ENCODE measurements around the gene MAGEA11.
"Not testable (repeated sequence)": the region's sequence is repeated elsewhere in the genome, so short reads cannot be mapped to it uniquely, and the experiment has no call there.

MAGEA11 gene

GRCh38 chrX:149718757-149719156 is 6.9 kb downstream of the MAGEA11 start:
- FAIRE-seq = no peak

- FAIRE-seq = no peak
Observed at GRCh38 chrX:149720021-149720689, 8.3 kb downstream of the MAGEA11 start.

- not testable (repeated sequence) for FAIRE-seq
Observed at GRCh38 chrX:149721241-149721640, 9.4 kb downstream of the MAGEA11 start.

DNA sequence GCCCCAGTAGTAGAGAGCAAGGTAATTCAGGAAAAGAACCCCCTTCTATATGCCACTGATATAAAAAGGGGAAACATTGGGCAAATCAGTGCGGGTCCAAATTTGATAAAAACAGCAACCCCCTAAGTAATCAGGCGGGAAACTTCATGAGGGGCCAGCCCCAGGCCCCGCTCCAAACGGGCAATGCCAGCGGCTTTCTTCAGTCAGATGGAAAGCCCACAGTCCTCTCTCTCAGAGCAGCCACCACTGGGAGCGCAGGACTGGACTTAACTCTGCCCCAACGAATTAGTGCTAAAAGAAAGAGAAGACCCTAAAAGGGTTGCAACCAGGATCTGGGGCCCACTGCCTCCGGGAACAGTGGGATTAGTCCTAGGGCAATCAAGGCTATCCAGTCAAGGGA is 9.9 kb downstream of the MAGEA11 start:
- no peak for FAIRE-seq

DNA sequence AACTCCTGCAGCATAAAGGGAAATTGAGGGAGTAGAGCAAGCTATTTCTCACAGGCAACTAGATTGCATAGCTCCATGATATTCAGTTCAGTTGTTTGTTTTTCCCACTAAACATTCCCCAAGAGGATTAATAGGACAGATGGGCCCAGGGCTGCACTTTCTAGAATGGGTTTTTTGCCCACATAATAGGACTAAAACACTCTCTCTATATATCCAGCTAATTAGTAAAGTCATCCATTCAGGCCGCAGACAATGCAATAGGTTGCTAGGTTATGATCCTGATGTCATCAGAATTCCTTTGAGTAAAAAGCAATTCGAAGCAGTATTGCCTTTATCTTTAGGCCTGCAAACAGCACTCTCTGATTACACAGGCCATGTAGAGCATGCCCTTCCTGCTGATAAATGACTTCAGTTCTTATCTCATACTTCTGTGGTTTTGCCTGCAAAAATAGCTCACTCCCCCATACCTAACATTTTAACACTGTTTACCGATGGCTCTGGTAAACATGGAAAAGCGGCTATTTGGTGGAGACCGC is 11.8 kb downstream of the MAGEA11 start:
- FAIRE-seq = not testable (repeated sequence)

DNA sequence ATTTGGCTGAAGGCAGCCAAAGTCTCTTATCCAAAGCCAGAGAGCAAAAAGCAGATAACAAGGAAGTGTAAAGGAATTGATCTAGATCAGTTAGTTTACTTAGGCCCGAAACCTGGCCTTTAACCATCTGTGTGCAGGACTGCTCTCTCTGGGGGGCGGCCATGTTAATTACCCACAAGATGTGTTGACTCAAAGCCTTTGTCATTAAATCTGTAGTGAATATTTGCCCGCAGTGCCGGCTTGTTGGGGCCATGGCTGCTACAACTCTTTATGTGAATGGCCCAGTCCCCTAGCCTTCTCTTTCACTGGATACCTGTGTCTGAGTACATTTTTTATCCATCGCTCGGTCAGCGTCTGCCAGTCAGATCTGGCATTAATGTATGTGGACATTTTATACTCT is 15.4 kb downstream of the MAGEA11 start:
- not testable (repeated sequence) for FAIRE-seq

DNA sequence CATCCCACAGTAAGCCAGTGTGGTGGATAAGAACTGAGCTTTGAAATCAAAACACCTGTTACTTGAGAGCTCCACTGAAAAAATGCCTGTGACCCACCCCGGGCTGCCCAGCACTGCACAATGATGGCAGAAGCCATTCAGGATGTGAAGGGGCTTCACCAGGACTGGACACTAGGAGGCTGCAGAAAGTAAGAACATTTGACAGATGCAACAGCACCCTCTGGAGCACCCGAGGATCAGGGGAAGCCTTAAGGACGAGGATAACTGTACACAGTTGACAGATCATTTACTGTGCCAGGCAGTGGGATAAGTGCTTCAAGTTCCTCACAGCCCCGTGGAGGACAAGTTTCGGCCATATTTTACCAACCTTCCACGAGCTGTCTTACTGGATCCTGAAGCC is 30.4 kb downstream of the MAGEA11 start:
- FAIRE-seq = not testable (repeated sequence)

GRCh38 chrX:149746390-149747007 is 34.6 kb downstream of the MAGEA11 start:
- FAIRE-seq = not testable (repeated sequence)

GRCh38 chrX:149757206-149758067 is 45.6 kb downstream of the MAGEA11 start:
- FAIRE-seq = no peak

DNA sequence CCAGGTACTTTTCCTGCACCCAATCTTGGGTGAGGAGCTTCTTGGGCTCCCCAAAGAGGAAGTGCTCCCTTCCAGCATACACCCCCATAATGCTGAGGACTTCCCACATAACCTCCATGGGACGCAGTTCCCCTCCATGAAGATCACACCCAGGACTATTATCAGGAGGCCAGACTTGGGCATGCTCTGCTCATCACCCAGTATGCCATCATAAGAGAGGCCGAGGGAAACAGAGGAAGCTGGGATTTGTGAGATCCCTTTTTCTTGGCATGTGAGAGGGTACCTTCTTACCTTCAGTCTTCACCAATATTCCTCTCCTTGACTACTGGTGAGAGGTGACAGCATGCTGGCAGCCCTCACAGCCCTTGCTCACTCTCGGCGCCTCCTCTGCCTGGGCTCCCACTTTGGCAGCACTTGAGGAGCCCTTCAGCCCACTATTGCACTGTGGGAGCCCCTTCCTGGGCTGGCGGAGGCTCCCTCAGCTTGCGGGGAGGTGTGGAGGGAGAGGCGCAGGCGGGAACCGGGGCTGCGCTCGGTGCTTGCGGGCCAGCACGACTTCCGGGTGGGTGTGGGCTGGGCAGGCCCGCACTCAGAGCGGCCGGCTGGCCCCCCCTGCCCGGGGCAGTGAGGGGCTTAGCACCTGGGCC is 46.3 kb downstream of the MAGEA11 start:
- no peak for FAIRE-seq

DNA sequence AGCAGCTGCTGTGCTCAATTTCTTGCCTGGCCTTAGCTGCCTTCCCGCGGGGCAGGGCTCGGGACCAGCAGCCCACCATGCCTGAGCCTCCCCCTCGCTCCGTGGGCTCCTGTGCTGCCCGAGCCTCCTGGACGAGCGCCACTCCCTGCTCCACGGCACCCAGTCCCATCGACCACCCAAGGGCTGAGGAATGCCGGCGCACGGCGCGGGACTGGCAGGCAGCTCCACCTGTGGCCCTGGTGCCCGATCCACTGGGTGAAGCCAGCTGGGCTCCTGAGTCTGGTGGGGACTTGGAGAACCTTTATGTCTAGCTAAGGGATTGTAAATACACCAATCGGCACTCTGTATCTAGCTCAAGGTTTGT is 46.8 kb downstream of the MAGEA11 start:
- not testable (repeated sequence) for FAIRE-seq

GRCh38 chrX:149759824-149760223 is 48.0 kb downstream of the MAGEA11 start:
- no peak for FAIRE-seq

DNA sequence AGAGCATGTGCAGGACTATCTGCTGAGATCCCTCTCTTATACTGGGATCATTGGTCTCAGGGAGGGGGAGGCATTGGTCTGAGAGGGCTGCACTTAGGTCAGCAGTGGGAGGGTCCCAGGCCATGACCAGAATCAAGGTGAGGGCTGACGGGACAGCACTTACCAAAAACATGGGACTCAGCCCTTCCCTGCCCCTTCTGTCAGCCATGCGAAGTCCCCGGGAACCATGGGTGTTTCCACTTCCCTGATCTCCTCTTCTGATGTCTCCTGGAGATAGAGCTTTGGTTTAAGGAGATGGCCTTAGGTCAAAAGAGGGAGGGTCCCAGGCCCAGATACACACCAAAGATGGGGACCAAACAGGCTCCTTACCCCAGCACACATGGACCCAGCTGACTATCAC is 49.1 kb downstream of the MAGEA11 start:
- no peak for FAIRE-seq

GRCh38 chrX:149761858-149762674 is 50.2 kb downstream of the MAGEA11 start:
- FAIRE-seq = not testable (repeated sequence)

- FAIRE-seq = no peak
Observed at GRCh38 chrX:149762696-149763614, 51.1 kb downstream of the MAGEA11 start.
